Panc1 (cell line): Measurements from ENCODE around the gene KRT16. TPM values are rescaled to one million over a fixed set of nuclear protein-coding genes. Genes with fewer than 3 reads are reported as not detected.

Experiments
- ATAC-seq: fragments of 200-7000 bp; cut with Tn5 transposase; 2 replicates; pipeline ENCODE4 v1.9.1; 2020; ENCODE audit warnings: mild to moderate bottlenecking, moderate library complexity
- BruUV-seq: library from RNA; stranded (reverse); fragments of 400-500 nt; replicated peaks from 2 replicates; lab custom pipeline; 2021; lab: Mats Ljungman, UMichigan
- CTCF ChIA-PET: fragments of 300-600 bp; sonication (Branson Sonifier 250); formaldehyde crosslinking; loops from one replicate; lab custom pipeline; 2022; ENCODE audit warnings: antibody characterized with exemption; lab: Charles Lee
- POLR2A ChIA-PET: fragments of 300-600 bp; sonication (Branson Sonifier 250); formaldehyde crosslinking; loops from one replicate; lab custom pipeline; 2022; ENCODE audit warnings: antibody characterized with exemption; lab: Charles Lee
- DNase-seq: peaks from one replicate; pipeline ENCODE4 v3.0.0-alpha.2; 2010; ENCODE audit warnings: low read depth, low spot score
- H3K27ac ChIP-seq: 2 replicates; pipeline ENCODE4 v1.5.1; 2011; ENCODE audit warnings: mild to moderate bottlenecking, low read length, inconsistent platforms
- H3K27me3 ChIP-seq: fragments of 200-500 bp; sonication (Bioruptor generic); 2 replicates; pipeline ENCODE4 v1.6.0; 2014; ENCODE audit warnings: low read length, inconsistent platforms; ENCODE audit not compliant: control insufficient read depth, insufficient read depth
- H3K36me3 ChIP-seq: fragments of 200-500 bp; sonication (Bioruptor generic); 2 replicates; pipeline ENCODE4 v1.5.1; 2014; ENCODE audit warnings: inconsistent platforms, mild to moderate bottlenecking, low read length, moderate library complexity; ENCODE audit not compliant: control insufficient read depth, insufficient read depth
- H3K4me1 ChIP-seq: 2 replicates; pipeline ENCODE4 v1.5.1; 2011; ENCODE audit warnings: inconsistent platforms, mild to moderate bottlenecking, low read length, moderate library complexity; ENCODE audit not compliant: control insufficient read depth, insufficient read depth
- H3K4me3 ChIP-seq, 2 experiments: 2 replicates each; pipeline ENCODE4 v1.5.1; 2011 to 2012; ENCODE audit warnings: low read depth in 2 of 2, low read length in 2 of 2, mild to moderate bottlenecking in 2 of 2, inconsistent platforms in 1 of 2, moderate library complexity in 1 of 2
- H3K9me3 ChIP-seq: fragments of 200-500 bp; sonication (Bioruptor generic); 2 replicates; pipeline ENCODE4 v1.5.1; 2014; ENCODE audit warnings: low read depth, mild to moderate bottlenecking, inconsistent platforms, low read length, moderate library complexity; ENCODE audit not compliant: control insufficient read depth, insufficient read depth
- CTCF ChIP-seq: fragments of 450-650 bp; IDR thresholded peaks from 2 replicates; pipeline ENCODE4 v1.5.1; 2017; ENCODE audit warnings: mild to moderate bottlenecking
- POLR2AphosphoS5 ChIP-seq: IDR thresholded peaks from 2 replicates; pipeline ENCODE4 v1.6.1; 2012; ENCODE audit warnings: mild to moderate bottlenecking, low read depth, low read length, moderate library complexity
- REST ChIP-seq, 2 experiments: IDR thresholded peaks; 2 replicates each; pipeline ENCODE4 v1.6.1; 2011 to 2012; ENCODE audit warnings: low read depth in 2 of 2, control low read depth in 1 of 2, low read length in 1 of 2, mild to moderate bottlenecking in 1 of 2, moderate library complexity in 1 of 2; ENCODE audit not compliant: insufficient read depth in 1 of 2
- SIN3A ChIP-seq: IDR thresholded peaks from 2 replicates; pipeline ENCODE4 v1.6.1; 2012; ENCODE audit warnings: low read depth, mild to moderate bottlenecking, low read length, moderate library complexity, borderline replicate concordance; ENCODE audit not compliant: insufficient read depth
- TCF7L2 ChIP-seq: IDR thresholded peaks from 2 replicates; pipeline ENCODE4 v1.6.1; 2011; ENCODE audit warnings: mild to moderate bottlenecking, low read depth, low read length, inconsistent platforms
- in situ Hi-C: cut with HindIII; loops from 2 replicates; pipeline ENCODE4 v1.10.0; 2016; ENCODE audit warnings: low sequenced_read_pairs, low pct_unique_long_range_greater_than_20kb
- intact Hi-C: fragments of 100-400 bp; cut with micrococcal nuclease; formaldehyde crosslinking; loops from one replicate; pipeline ENCODE4 v1.10.0; 2022; ENCODE audit not compliant: unreplicated experiment
- total RNA-seq: library from RNA; stranded (reverse); gene quantifications from one replicate; pipeline ENCODE4 v1.2.1, GENCODE V29; 2021; ENCODE audit not compliant: unreplicated experiment

Gene KRT16
- total RNA-seq, 1 experiment from 2014 or later = 1.6 TPM

DNA sequence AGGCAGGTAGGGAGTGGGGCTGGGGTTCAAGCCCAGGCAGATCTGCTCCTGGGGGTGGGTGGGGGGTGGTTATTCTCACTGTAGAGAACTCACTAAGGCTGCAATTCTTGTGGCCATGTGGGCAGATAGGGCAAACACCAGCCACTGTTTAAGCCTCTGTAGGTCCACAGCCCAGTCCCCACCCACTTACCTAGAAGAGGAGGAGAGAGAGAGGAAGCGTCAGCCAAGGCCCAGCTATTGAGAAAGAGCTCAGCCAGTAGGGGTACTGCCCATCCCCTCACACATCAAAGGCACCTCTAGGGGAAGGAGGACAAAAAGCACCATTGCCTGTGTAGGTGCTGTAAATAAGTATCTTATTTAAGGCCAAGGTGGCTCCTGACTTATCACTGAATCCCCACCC lies 12.9 kb downstream of the KRT16 start:
- CTCF ChIA-PET = interaction anchor here (0.7 kb wide), 1 partner anchor 34 kb away, joined by 4 read pairs; no protein-coding TSS in a partner anchor
- DNase-seq = no peak
- ATAC-seq = no peak
- H3K36me3 ChIP-seq = no peaks in the 10 kb centered on the region
- no TSS peak for BruUV-seq
- H3K9me3 ChIP-seq = no peaks in the 10 kb centered on the region
- POLR2A ChIA-PET = no interaction called here
- peaks cover 18% of the 10 kb centered on the region for H3K4me1 ChIP-seq
- no peak overlapping the region for H3K4me3 ChIP-seq
- TF ChIP-seq CTCF = no peak
- TF ChIP-seq TCF7L2 = no peak
- no peak for TF ChIP-seq POLR2AphosphoS5
- TF ChIP-seq SIN3A = no peak
- TF ChIP-seq REST (IDR thresholded peaks at IDR 0.05; ENCODE audit: insufficient read depth in 1 of 2, low read depth in 2 of 2, low read length in 1 of 2) = no peak
- in situ Hi-C loops = no loop called here
- H3K27me3 ChIP-seq = no peaks in the 10 kb centered on the region
- intact Hi-C loops = no loop called here
- 0 out of 2 replicates have a peak overlapping the region, but pooled peaks have one; percentile 8 for H3K27ac ChIP-seq

DNA sequence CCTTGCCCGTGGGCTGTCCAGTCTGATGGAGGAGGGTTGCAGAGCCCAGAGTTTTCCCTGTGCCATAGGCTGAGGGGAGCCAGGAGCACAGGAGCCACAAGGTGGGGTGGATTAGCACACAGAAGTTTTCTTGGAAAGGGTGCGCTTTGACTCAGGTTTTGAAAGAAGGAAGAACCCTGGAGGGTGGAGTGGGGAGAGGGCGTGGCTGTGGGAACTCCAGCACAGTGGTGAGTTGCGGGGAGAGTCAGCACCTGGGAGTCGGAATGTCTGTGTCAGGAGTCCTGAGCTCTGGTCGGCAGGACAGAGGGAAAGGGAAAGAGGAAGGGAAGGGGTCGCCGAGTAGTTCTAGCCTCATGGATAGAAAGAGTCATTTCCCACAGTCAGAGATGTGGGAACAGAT lies 17.0 kb downstream of the KRT16 start:
- Histone ChIP-seq H3K27me3 (no peaks in the 10 kb centered on the region), H3K9me3 (no peaks in the 10 kb centered on the region), H3K4me1 (peaks cover 4% of the 10 kb centered on the region; the same call in 1 of the 2 replicates), H3K27ac (no peak overlapping the region), H3K4me3 (no peak overlapping the region), H3K36me3 (no peaks in the 10 kb centered on the region)
- DNase-seq = no peak
- no TSS peak for BruUV-seq
- no peak for ATAC-seq
- CTCF ChIA-PET = no interaction called here
- intact Hi-C loops (no loop called here), in situ Hi-C loops (no loop called here)
- TF ChIP-seq CTCF (no peak), REST (IDR thresholded peaks at IDR 0.05; ENCODE audit: insufficient read depth in 1 of 2, low read depth in 2 of 2, low read length in 1 of 2) (no peak), SIN3A (no peak), TCF7L2 (no peak), POLR2AphosphoS5 (no peak)
- POLR2A ChIA-PET = no interaction called here
